ES-I3 (cell line): ENCODE measurements around the gene SH3BP1.
A peak's percentile ranks its signal among the peaks of the same experiment; 100 is the strongest.

Experiments used
- H3K36me3 ChIP-seq: 2 replicates; pipeline ENCODE4 v1.6.1; 2013; ENCODE audit warnings: mild to moderate bottlenecking, low read length, control low read depth, moderate library complexity; ENCODE audit not compliant: insufficient read depth
- H3K4me1 ChIP-seq: 2 replicates; pipeline ENCODE4 v1.6.1; 2013; ENCODE audit warnings: mild to moderate bottlenecking, control low read depth, low read length; ENCODE audit not compliant: insufficient read depth
- H3K9ac ChIP-seq: 2 replicates; pipeline ENCODE4 v1.6.1; 2013; ENCODE audit warnings: low read depth, mild to moderate bottlenecking, low read length, moderate library complexity
- H3K9me3 ChIP-seq: 2 replicates; pipeline ENCODE4 v1.6.1; 2013; ENCODE audit warnings: mild to moderate bottlenecking, low read length, moderate library complexity; ENCODE audit not compliant: control insufficient read depth, insufficient read depth

SH3BP1 gene

GRCh38 chr22:37664249-37665101, 25.0 kb downstream of the SH3BP1 start:
- Histone ChIP-seq H3K9ac (no peak overlapping the region), H3K9me3 (no peaks in the 10 kb centered on the region), H3K4me1 (peaks cover 4% of the 10 kb centered on the region; the same call in 1 of the 2 replicates), H3K36me3 (peaks cover 2% of the 10 kb centered on the region; the same call in 1 of the 2 replicates)

- no peak overlapping the region for H3K9ac ChIP-seq
- peaks cover 2% of the 10 kb centered on the region; the same call in 1 of the 2 replicates for H3K36me3 ChIP-seq
- peaks cover 4% of the 10 kb centered on the region; the same call in 1 of the 2 replicates for H3K4me1 ChIP-seq
- H3K9me3 ChIP-seq: no peaks in the 10 kb centered on the region
Measured at GRCh38 chr22:37665487-37665886, 26.0 kb downstream of the SH3BP1 start.

GRCh38 chr22:37669586-37669985, 30.1 kb downstream of the SH3BP1 start:
- no peak overlapping the region for H3K9ac ChIP-seq
- H3K9me3 ChIP-seq: no peaks in the 10 kb centered on the region
- peaks cover 3% of the 10 kb centered on the region; the same call in 1 of the 2 replicates for H3K4me1 ChIP-seq
- peaks cover 2% of the 10 kb centered on the region; the same call in 1 of the 2 replicates for H3K36me3 ChIP-seq

- Histone ChIP-seq H3K9me3 (no peaks in the 10 kb centered on the region), H3K36me3 (no peaks in the 10 kb centered on the region), H3K4me1 (peaks cover 3% of the 10 kb centered on the region; the same call in 1 of the 2 replicates), H3K9ac (no peak overlapping the region)
Measured at GRCh38 chr22:37672206-37672919, 32.9 kb downstream of the SH3BP1 start.

GRCh38 chr22:37672920-37673455, 33.5 kb downstream of the SH3BP1 start:
- Histone ChIP-seq H3K9ac (no peak overlapping the region), H3K36me3 (no peaks in the 10 kb centered on the region), H3K4me1 (peaks cover 3% of the 10 kb centered on the region; the same call in 1 of the 2 replicates), H3K9me3 (no peaks in the 10 kb centered on the region)

- Histone ChIP-seq H3K36me3 (no peaks in the 10 kb centered on the region), H3K9ac (no peak overlapping the region), H3K9me3 (no peaks in the 10 kb centered on the region), H3K4me1 (peaks cover 7% of the 10 kb centered on the region)
Measured at GRCh38 chr22:37674248-37674647, 34.8 kb downstream of the SH3BP1 start.

GRCh38 chr22:37674951-37675929, 35.8 kb downstream of the SH3BP1 start, which contains the start of gene LGALS1:
Gene LGALS1, plus strand, starts transcription at chr22:37675636. Its CDS starts 67 bp downstream, at chr22:37675703.
- peaks cover 7% of the 10 kb centered on the region for H3K4me1 ChIP-seq
- H3K36me3 ChIP-seq: no peaks in the 10 kb centered on the region
- H3K9ac ChIP-seq: peak within 1 kb of the TSS; percentile 66
- H3K9me3 ChIP-seq: no peaks in the 10 kb centered on the region

GRCh38 chr22:37675930-37676735, 36.7 kb downstream of the SH3BP1 start:
- peaks cover 7% of the 10 kb centered on the region for H3K4me1 ChIP-seq
- peak overlapping the region; percentile 66 for H3K9ac ChIP-seq
- no peaks in the 10 kb centered on the region for H3K36me3 ChIP-seq
- H3K9me3 ChIP-seq: no peaks in the 10 kb centered on the region

GRCh38 chr22:37676736-37677492, 37.4 kb downstream of the SH3BP1 start:
- H3K4me1 ChIP-seq: peaks cover 7% of the 10 kb centered on the region
- H3K9ac ChIP-seq: peak overlapping the region; percentile 64
- H3K36me3 ChIP-seq: no peaks in the 10 kb centered on the region
- no peaks in the 10 kb centered on the region for H3K9me3 ChIP-seq

- H3K9me3 ChIP-seq: no peaks in the 10 kb centered on the region
- H3K4me1 ChIP-seq: peaks cover 5% of the 10 kb centered on the region
- H3K9ac ChIP-seq: peak overlapping the region; percentile 41; the same call in 1 of the 2 replicates
- no peaks in the 10 kb centered on the region for H3K36me3 ChIP-seq
Measured at GRCh38 chr22:37677493-37677974, 38.1 kb downstream of the SH3BP1 start.

GRCh38 chr22:37678372-37678771, 38.9 kb downstream of the SH3BP1 start:
- Histone ChIP-seq H3K9me3 (no peaks in the 10 kb centered on the region), H3K4me1 (peaks cover 4% of the 10 kb centered on the region), H3K9ac (no peak overlapping the region), H3K36me3 (no peaks in the 10 kb centered on the region)

- Histone ChIP-seq H3K4me1 (peaks cover 4% of the 10 kb centered on the region), H3K36me3 (no peaks in the 10 kb centered on the region), H3K9ac (no peak overlapping the region), H3K9me3 (no peaks in the 10 kb centered on the region)
Measured at GRCh38 chr22:37679670-37680069, 40.2 kb downstream of the SH3BP1 start.
